NCI-H128 (cell line): ENCODE measurements around the gene MBD2.
"Not testable (repeated sequence)": the region's sequence is repeated elsewhere in the genome, so short reads cannot be mapped to it uniquely, and the experiment has no call there.

Source experiments
- DNase-seq: peaks from one replicate; lab custom pipeline; 2025; ENCODE audit not compliant: unreplicated experiment; lab: John Stamatoyannopoulos, UW

MBD2 gene

DNA sequence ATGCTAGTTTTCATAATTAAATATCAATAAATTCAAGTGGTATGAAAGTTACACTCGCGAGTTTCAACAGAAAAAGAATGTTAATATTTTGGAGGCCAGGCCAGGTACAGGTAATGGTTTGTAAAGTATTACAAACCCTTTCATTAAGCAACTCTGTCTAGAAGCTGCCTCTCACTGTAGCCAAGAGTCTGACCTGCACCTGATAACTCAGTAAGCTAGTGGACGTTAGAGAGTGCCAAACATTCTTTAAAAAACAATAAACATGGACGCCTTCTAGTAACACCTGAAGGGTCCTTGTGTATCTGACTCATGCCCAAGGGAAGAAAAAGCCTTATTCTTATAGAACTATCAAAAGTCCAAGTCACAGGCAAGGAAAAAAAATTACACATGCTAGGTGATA, 70.2 kb downstream of the MBD2 start:
- DNase-seq = no peak

DNA sequence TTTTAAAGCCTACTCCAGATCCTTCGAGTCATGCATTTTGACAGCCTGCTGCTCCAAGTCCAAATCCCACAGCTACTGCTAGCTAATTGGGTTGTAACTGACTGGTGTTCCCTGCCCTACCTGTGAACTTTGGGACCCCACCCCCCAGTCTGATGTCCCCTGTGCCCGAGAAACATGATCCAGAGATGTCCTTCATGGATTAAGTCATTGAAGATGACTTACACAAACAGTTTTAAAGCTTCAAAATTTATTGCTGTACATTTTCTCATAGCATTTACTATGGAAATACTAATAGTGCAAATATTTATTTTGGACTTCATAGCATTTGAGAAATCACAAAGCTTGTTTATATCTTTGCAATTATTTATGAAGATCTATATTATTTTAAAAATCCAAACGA, 73.1 kb downstream of the MBD2 start:
- no peak for DNase-seq

DNA sequence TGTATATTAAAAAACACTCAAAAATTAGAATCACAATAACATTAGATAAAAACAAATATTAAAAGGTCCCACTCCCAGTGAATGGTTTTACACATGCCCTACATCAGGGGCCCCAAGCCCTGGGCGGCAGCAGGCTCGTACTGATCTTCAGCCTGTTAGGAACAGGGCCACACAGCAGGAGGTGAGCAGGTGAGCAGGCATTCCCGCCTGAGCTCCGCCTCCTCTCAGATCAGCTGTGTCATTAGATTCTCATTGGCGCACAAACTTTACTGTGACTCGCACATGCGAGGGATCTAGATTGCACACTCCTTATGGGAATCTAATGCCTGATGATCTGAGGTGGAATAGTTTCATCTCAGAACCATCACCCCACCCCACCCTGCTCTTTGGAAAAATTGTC, 74.2 kb downstream of the MBD2 start:
- no peak for DNase-seq

DNA sequence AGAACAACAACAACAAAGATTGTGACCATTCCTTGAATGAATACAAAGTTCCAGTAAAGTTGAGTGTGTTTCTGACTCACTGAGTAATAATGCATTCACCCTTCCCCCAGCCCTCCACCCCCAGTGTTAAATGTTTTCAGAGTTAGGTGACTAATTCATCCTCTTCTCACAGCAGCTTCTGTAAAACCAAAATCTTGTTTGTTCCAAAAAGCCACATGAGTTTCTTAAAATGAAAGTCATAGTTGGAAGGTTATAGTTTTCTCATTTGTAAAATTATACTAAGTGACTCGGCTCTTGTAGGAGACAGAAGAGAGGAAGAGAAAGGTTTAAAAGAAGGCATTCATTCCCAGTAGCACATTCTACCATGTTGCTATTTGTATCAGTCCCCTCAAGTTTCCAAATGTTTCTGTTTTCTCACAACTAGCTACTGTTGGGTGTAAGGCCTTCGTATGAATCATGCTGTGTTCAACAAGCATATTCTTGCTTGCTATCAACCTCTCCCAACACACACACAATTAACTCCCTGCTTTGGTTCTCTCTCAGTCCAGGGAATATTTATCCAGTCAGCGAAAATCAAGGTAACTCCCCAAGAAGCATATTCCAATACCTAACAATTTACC, 75.3 kb downstream of the MBD2 start:
- DNase-seq = no peak

DNA sequence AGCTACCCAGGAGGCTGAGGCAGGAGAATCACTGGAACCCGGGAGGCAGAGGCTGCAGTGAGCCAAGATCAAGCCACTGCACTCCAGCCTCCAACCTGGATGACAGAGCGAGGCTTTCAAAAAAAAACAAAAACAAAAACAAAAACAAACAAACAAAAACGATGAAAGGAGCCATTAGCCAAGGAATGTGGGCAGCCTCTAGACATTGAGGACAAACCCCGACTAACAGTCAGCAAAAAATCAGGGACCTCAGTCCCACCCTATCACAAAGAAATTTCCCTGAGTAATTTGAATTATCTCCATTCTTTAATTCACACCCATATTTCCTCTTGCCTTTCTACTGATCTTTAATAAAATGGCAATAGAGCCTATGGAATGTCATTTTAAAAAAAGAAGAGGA, 75.8 kb downstream of the MBD2 start:
- DNase-seq = no peak

DNA sequence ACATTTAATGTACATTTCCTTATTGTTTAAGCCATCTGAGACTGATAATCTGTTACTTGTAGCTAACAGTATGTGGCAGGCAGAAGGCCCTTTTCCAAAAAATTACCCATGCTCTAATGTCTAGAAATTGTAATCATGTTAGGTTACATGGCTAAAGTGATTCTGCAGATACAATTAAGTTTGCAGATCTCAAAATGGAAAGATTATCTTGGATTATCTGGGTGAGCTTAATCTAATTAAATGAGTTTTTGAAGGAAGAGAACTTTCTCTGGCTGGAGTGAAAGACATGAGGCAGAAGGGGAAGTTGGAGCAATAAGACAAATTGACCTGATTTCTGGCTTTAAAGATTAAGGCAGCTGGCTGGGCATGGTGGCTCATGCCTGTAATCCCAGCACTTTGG, 76.3 kb downstream of the MBD2 start:
- DNase-seq = no peak

DNA sequence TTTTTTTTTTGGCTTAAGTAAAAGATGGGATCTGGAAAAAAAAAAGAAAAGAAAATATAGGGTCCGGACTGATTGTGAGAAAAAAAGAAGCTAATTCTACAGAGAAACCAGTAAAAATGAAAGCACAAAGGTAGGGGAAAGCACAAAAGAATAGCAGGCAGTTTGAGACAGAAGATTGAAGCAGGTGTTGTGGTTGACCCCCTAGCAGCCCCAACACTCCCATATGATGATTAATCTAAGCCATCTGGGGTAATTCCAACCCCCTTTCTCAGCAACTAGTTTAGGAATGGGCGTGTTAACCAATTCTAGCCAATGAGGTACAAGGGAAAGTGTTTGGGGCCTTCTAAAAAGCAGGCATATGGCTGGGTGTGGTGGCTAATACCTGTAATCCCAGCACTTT, 77.0 kb downstream of the MBD2 start:
- no peak for DNase-seq

DNA sequence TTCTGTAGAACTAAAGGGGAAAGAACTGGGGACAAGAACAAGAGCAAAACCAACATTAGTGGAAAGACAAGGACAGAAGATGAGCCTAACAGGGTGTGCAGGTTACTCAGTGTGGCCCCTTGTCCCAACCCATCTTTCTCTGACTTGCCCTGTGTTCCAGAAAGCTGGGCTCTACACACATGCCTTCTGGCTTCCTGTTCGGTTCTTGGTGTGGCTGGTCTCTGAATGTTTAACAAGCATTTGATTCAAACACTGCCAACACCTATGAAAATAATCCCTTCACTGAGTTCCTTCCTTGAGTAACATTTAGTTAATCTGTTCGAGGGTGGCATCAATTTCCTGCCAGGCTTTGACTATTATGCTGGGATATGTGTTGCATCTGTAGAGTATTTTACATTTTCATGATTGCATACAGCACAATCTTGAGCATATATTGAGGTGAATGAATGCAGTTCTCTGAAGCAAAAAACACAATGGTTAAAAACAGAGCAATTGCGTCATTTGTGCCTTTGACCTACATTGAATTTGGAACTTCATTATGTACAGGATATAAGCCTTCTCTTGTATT, 83.3 kb downstream of the MBD2 start:
- DNase-seq = no peak

DNA sequence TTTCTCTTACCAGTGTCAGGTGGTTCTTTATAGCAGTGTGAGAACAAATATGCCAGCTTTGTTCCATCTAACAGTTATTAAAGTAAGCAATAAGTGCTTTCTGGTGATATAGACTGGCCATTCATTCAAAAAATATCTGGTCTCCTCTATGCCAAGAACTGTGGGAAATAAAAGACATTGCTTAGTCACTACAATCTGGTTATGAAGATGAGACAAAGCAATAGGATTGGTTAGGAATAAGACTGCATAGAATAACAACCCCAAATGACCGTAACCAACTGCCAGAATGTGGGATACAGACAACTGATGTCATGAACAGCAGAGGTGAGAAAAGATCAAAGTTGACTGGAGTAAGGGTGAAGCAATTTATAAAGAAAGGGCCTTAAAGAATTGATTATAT, 83.8 kb downstream of the MBD2 start:
- no peak for DNase-seq

DNA sequence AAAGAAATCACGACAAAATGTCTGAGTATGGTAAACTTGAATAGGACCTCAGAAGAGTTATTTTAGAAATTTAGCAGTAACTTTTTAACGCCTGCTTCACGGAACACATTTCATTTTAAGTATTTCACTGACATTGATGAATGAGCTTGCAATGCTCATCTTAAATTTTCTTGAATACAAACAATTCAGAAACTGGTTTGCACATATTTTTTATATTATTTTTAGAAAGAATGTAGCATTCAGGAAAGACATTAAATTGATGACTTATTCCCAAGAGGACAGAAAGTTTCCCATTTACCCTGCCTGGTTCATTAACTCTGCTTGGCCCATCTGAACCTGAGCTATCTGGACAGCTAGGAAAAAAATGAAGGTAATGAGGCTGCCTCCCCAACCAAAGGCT, 89.3 kb downstream of the MBD2 start:
- no peak for DNase-seq

DNA sequence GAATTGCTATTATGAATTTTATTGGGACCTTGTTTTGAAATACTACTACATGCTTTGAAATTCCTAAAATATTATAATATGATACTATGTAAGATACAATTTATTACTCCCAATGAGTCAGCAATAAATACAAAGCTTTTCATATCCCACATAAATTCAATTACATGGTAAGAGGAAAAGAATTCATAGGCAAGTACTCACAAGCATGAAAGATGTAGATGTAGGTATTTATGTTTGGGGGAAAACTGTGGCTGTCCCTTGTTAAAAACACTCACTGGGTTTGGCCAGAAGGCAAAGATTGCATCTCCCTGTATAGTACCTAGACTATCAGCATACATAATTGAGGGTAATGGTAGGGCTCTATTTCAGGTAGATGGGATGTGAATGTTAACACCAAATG, 90.4 kb downstream of the MBD2 start:
- no peak for DNase-seq

DNA sequence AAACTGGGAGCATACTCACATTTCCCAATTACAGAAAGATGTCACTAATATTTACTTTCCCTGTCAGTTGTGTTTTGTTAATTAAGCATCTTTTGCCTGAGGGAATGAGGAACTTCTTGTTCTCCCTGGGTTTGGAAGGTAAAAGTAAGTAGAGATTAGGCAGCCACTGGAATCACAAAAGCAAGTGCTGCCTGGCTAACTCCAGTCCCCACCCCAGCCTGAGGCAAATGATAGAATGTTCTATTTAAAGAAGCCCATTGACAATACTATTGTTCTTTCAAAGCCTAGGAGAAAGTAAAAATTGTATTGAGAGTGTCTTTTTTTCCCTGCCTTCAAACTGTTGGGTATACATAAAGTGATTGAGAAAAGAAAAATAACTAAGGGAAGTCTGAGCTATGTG, 93.8 kb downstream of the MBD2 start:
- DNase-seq = no peak

DNA sequence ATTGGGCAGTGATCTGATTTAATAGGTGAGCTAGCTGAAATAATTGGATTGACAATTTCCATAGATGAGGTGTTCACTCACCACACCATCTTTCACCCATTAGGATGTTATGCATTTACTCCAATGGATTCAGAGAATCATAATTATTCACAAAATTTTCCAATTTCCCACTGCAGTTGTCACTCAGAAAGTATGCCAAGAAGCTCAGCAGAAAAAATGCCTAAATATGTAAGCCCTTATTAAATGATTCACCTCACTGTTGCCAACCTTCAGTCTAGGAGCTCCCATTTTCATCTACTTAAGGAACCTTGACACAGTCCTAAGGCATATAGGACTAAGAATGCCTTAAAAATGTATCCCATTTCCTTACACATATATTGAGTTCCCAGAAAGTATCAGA, 94.3 kb downstream of the MBD2 start:
- DNase-seq = no peak

DNA sequence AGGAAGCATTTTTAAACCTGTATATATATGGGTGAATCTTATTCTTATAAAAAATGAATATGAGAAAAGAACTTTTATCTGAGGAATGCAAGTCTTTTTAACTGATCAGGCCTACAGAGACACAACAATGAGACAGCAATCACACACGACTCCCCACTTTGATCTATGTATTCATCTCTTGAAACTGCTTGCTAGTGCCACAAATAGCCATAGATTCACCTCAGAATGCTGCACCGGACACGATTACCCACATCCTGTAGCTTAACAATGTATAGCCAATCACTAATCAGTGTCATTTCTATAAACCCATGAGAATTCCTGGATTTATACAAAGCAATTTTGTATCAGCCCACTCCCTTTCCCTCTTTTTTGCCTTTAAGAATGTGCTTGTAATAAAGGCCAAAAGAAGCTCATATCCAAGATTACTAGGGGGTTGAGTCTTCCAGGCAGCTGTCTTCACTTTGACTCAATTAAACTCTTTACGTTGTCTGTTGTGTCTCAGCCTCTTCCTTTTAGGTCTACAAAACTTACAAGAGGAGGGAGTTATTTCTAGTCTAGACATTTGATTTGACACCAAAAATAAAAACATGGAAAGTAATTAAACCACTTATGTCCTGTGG, 94.9 kb downstream of the MBD2 start:
- no peak for DNase-seq

DNA sequence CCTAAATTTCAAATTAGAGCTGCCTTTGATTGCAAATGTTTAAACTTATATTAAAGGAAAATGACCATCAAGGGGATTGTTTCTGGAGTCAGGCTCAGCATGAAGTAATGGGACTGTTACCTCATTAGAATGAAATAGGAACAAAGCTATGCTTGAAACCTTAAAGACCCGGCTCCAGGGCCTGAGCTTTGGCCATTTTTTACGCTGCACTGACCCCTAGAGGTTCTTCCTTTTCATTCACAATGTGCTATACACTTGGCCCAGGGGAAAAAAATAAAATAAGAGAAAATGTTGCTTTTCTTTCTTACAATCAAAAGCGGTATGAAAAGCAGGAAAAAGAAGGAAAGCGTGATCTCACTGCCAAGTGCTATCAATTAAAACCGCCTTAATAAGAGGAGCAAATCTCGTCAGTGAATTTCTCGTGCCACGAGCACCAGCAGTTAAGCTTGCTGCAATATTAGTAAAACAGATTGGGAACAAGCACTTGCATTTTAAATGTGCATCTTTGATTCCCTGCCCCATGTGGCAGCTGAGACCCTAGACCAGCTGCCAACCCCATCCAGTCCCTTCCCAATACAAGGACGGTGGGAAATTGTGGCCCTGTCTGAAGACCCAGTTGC, 96.6 kb downstream of the MBD2 start:
- no peak for DNase-seq

DNA sequence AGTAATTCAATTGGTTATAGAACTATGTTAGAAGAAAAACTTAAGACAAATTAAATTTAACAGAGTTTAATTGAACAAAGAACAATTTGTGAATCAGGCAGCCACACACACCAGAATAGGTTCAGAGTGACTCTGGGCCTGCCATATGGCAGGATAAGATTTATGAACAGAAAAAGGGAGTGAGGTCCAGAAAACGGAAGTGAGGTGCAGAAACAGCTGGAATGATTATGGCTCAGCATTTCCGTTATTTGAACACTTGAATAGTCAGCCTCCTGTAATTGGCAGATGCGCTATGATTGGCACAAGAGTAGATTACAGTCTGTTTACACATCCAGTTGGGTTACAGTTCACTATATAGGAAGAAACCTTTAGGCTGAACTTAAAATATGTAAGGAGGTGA, 99.0 kb downstream of the MBD2 start:
- DNase-seq = no peak

DNA sequence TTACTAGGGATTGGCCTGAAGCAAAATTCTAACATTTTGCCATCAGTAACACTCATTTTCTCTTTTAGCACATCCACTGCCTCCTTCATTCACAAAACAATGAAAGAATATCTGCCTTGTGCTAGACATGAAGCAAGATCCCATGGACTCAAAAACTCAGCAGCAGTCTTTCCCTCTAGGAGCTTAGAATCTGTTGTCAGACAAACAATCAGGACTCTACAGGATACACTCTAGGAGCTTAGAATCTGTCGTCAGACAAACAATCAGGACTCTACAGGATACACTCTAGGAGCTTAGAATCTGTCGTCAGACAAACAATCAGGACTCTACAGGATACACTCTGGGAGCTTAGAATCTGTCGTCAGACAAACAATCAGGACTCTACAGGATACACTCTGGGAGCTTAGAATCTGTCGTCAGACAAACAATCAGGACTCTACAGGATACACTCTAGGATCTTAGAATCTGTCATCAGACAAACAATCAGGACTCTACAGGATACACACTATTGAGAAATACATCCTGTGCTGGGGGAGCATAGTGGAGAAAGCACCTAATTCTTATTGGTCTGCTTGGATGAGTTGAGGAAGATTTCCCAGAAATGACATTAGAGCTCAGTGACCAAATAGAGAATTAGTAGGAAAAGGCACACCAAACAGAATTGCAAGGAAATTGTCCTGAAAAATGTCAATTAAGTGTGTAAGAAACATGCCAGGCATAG, 100.6 kb downstream of the MBD2 start:
- not testable (repeated sequence) for DNase-seq

DNA sequence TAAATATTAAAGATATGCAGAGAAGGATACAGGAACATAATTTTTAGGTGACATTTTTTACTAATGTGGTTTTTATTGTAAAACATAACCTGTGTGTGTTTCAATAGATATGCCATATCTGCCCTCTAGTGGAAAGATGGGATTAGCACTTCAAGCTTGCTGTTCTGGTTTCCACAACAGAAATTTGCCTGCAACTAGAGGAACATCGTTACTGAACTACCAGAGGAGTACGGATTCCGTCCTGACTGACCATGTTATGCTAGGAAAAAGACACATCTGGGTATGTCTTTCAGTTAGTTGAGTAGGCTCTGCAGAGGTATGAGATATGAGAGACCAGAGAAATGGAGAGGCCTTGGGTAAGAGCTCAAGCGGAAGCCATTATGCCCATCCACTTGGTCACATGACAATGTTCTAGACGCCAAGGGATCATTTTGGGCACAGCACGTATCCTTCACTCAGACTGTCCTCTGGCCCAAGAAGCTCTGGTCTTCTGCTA, 104.9 kb downstream of the MBD2 start:
- DNase-seq = peak; percentile 6

DNA sequence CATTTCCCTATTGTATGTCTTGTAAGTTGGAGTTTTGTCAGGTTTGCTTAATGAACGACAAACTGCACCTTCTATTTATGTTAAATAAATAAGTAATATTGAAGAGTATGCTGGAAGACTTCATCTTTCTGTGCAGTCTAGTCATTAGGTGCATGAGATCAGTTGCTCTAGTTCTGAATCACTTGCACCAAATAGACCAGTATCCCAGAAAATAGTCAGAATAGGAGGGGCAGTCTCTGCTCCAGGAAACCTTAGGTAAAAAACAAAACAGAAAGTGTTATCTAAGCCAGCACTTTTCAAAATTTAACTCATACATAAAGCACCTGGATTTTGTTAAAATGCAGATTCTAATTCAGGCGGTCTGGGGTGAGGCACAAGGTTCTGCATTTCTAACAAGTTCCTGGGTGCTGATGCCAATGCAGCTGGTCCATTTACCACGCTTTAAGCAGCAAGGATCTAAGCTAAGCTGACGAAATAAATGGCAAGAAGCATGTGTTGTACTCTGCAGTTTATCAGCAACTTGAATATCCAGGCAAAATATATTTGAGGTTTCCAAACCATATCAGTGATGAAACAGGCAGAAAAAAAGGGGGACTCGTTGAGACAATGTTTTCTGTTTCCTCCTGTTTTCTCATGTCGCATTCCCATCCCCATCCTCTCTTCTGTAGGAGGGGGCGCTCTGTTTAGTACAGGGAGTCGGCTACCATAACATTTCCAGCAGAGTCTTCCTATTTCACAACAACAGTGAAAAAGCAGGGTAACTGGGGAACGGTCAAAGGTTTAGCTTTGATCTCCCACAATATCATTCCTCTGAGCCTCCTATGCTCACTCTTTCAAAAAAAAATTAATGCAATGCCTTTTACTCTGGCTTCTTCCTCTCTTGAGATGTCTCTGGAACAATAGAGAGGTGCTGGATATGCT, 106.4 kb downstream of the MBD2 start:
- no peak for DNase-seq

DNA sequence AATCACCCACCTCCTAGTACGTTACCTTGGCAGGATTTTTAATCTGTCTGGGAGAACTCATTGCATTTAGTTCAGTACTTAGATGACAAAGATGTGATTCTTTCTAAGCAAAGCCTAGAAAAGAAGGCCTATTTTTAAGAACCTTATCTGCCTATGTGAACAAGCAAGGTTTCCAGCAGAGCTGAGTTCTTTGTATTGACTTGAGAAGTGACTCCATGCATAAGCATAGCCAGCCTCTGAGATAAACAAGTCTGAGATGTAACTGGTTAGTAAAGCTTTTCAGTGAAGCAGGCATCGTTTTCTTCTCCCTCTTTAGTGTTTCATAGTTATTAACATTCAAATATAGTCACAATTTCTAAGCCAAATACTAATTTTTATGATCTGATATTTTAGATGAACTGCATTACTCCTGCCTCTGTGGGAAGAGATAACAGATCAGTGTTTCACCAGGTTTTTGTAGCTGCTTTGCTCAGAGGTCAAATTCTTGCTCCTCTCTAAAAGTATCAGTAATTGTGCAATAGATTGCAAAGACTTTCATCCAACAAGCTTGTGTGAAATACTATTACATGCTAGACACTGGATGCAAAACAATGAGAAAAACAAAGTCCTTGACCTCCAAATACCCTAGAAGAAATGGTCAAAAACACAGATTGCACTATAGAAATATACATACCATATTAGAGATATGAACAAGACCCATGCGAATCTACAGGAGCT, 107.8 kb downstream of the MBD2 start:
- DNase-seq = no peak
